ENCODE data around the gene SLC30A1. TPM values are rescaled to one million over a fixed set of nuclear protein-coding genes. Genes with fewer than 3 reads are reported as not detected.

SLC30A1 gene
- total and polyA plus RNA-seq, 2 of the 13 experiments (the other 11 are each of a cell fraction or from before 2014, with no cell fraction given) = 5.9 to 24.4 TPM

GRCh38 chr1:211609120-211610024 is 30.4 kb upstream of the SLC30A1 start (continued):
- TF ChIP-seq BCL6 (CRISPR knock-in tag; IDR thresholded peaks at IDR 0.05) = peak; percentile 94
- peak; percentile 38; the same call in 1 of the 2 replicates for TF ChIP-seq NFKBIZ (CRISPR knock-in tag; IDR thresholded peaks at IDR 0.05)
- TF ChIP-seq HMG20A (CRISPR knock-in tag; IDR thresholded peaks at IDR 0.05; ENCODE audit: borderline replicate concordance) = peak; percentile 69; the same call in 1 of the 2 replicates
- TF ChIP-seq REST (IDR thresholded peaks at IDR 0.05; ENCODE audit: borderline replicate concordance in 1 of 2, low read depth in 1 of 2, low read length in 2 of 2) = peak in 1 of 2 experiments; percentile 60; a peak in 1 of 4 replicates
- TF ChIP-seq ZFY (CRISPR knock-in tag; IDR thresholded peaks at IDR 0.05) = peak; percentile 9; the same call in 1 of the 2 replicates
- TF ChIP-seq TBL1XR1 (IDR thresholded peaks at IDR 0.05; ENCODE audit: borderline replicate concordance, low read length, partially characterized antibody) = peak; percentile 98
- TF ChIP-seq NRL (CRISPR knock-in tag; IDR thresholded peaks at IDR 0.05; ENCODE audit: borderline replicate concordance) = 0 out of 2 replicates have a peak, but pooled peaks have one; percentile 37
- peak; percentile 12; the same call in 1 of the 2 replicates for TF ChIP-seq ZMYM3 (CRISPR knock-in tag; IDR thresholded peaks at IDR 0.05)
- peak; percentile 82; the same call in 1 of the 2 replicates for TF ChIP-seq LCORL (IDR thresholded peaks at IDR 0.05)
- peak; percentile 95 for TF ChIP-seq LCORL (CRISPR knock-in tag; IDR thresholded peaks at IDR 0.05)
- TF ChIP-seq FOSL2 (CRISPR knock-in tag; IDR thresholded peaks at IDR 0.05) = peak; percentile 96
- no peak for TF ChIP-seq CAMTA2 (CRISPR knock-in tag; IDR thresholded peaks at IDR 0.05; ENCODE audit: borderline replicate concordance)
- TF ChIP-seq ZGPAT (CRISPR knock-in tag; IDR thresholded peaks at IDR 0.05) = peak; percentile 62; the same call in 1 of the 2 replicates
- peak; percentile 74; the same call in 1 of the 2 replicates for TF ChIP-seq TBX2 (CRISPR knock-in tag; IDR thresholded peaks at IDR 0.05; ENCODE audit: borderline replicate concordance)
- TF ChIP-seq, protein P1, sequence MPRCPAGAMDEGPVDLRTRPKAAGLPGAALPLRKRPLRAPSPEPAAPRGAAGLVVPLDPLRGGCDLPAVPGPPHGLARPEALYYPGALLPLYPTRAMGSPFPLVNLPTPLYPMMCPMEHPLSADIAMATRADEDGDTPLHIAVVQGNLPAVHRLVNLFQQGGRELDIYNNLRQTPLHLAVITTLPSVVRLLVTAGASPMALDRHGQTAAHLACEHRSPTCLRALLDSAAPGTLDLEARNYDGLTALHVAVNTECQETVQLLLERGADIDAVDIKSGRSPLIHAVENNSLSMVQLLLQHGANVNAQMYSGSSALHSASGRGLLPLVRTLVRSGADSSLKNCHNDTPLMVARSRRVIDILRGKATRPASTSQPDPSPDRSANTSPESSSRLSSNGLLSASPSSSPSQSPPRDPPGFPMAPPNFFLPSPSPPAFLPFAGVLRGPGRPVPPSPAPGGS (CRISPR knock-in tag; IDR thresholded peaks at IDR 0.05) = 0 out of 2 replicates have a peak, but pooled peaks have one; percentile 46
- TF ChIP-seq, protein P2, sequence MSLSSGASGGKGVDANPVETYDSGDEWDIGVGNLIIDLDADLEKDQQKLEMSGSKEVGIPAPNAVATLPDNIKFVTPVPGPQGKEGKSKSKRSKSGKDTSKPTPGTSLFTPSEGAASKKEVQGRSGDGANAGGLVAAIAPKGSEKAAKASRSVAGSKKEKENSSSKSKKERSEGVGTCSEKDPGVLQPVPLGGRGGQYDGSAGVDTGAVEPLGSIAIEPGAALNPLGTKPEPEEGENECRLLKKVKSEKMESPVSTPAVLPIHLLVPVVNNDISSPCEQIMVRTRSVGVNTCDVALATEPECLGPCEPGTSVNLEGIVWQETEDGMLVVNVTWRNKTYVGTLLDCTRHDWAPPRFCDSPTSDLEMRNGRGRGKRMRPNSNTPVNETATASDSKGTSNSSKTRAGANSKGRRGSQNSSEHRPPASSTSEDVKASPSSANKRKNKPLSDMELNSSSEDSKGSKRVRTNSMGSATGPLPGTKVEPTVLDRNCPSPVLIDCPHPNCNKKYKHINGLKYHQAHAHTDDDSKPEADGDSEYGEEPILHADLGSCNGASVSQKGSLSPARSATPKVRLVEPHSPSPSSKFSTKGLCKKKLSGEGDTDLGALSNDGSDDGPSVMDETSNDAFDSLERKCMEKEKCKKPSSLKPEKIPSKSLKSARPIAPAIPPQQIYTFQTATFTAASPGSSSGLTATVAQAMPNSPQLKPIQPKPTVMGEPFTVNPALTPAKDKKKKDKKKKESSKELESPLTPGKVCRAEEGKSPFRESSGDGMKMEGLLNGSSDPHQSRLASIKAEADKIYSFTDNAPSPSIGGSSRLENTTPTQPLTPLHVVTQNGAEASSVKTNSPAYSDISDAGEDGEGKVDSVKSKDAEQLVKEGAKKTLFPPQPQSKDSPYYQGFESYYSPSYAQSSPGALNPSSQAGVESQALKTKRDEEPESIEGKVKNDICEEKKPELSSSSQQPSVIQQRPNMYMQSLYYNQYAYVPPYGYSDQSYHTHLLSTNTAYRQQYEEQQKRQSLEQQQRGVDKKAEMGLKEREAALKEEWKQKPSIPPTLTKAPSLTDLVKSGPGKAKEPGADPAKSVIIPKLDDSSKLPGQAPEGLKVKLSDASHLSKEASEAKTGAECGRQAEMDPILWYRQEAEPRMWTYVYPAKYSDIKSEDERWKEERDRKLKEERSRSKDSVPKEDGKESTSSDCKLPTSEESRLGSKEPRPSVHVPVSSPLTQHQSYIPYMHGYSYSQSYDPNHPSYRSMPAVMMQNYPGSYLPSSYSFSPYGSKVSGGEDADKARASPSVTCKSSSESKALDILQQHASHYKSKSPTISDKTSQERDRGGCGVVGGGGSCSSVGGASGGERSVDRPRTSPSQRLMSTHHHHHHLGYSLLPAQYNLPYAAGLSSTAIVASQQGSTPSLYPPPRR (CRISPR knock-in tag; IDR thresholded peaks at IDR 0.05; ENCODE audit: borderline replicate concordance) = peak; percentile 67; the same call in 1 of the 2 replicates
- TF ChIP-seq ZNF451 (CRISPR knock-in tag; IDR thresholded peaks at IDR 0.05) = no peak

Measured in HepG2 (cell line).